HEK293T (cell line): ENCODE measurements around the gene TMBIM1.

Experiments
- CTCF ChIA-PET: fragments of 350-600 bp; formaldehyde crosslinking; extraction: SDS; loops from one replicate; lab custom pipeline; 2021; ENCODE audit warnings: antibody characterized with exemption, inconsistent platforms; lab: Yijun Ruan, JAX
- POLR2A ChIA-PET: fragments of 350-600 bp; formaldehyde crosslinking; extraction: SDS; loops from one replicate; lab custom pipeline; 2020; ENCODE audit warnings: antibody characterized with exemption, inconsistent platforms; lab: Yijun Ruan, JAX
- DNase-seq: peaks from one replicate; pipeline ENCODE4 v3.0.0; 2012; ENCODE audit warnings: mixed read lengths; ENCODE audit errors: extremely low spot score
- ARNT ChIP-seq: fragments of 450-650 bp; IDR thresholded peaks from 2 replicates; pipeline ENCODE4 v1.6.1; 2017; ENCODE audit warnings: mild to moderate bottlenecking
- BHLHE40 ChIP-seq: fragments of 450-650 bp; IDR thresholded peaks from 2 replicates; pipeline ENCODE4 v1.6.1; 2016; ENCODE audit warnings: mild to moderate bottlenecking, moderate library complexity, borderline replicate concordance
- CTBP1 ChIP-seq: fragments of 450-650 bp; IDR thresholded peaks from 2 replicates; pipeline ENCODE4 v1.6.1; 2016; ENCODE audit warnings: borderline replicate concordance
- ELF4 ChIP-seq: fragments of 450-650 bp; IDR thresholded peaks from 2 replicates; pipeline ENCODE4 v1.6.1; 2017; ENCODE audit warnings: antibody characterized with exemption
- FOXA1 ChIP-seq: fragments of 450-650 bp; IDR thresholded peaks from 2 replicates; pipeline ENCODE4 v1.6.1; 2016; ENCODE audit warnings: mild to moderate bottlenecking
- FOXK2 ChIP-seq: fragments of 450-650 bp; IDR thresholded peaks from 2 replicates; pipeline ENCODE4 v1.6.1; 2016; ENCODE audit warnings: mild to moderate bottlenecking
- FOXM1 ChIP-seq: fragments of 450-650 bp; IDR thresholded peaks from 2 replicates; pipeline ENCODE4 v1.6.1; 2017; ENCODE audit warnings: mild to moderate bottlenecking, borderline replicate concordance
- HDGF ChIP-seq: fragments of 450-650 bp; IDR thresholded peaks from 2 replicates; pipeline ENCODE4 v1.6.1; 2017; ENCODE audit warnings: antibody characterized with exemption, borderline replicate concordance
- L3MBTL2 ChIP-seq: fragments of 450-650 bp; conservative IDR thresholded peaks from 2 replicates; pipeline ENCODE4 v1.6.1; 2016; ENCODE audit warnings: mild to moderate bottlenecking
- LEF1 ChIP-seq: fragments of 450-650 bp; IDR thresholded peaks from 2 replicates; pipeline ENCODE4 v1.6.1; 2017; ENCODE audit warnings: mild to moderate bottlenecking, borderline replicate concordance
- NFRKB ChIP-seq: fragments of 450-650 bp; IDR thresholded peaks from 2 replicates; pipeline ENCODE4 v1.6.1; 2016; ENCODE audit warnings: mild to moderate bottlenecking, moderate library complexity
- PKNOX1 ChIP-seq: fragments of 450-650 bp; IDR thresholded peaks from 2 replicates; pipeline ENCODE4 v1.6.1; 2016
- SP1 ChIP-seq: fragments of 450-650 bp; IDR thresholded peaks from 2 replicates; pipeline ENCODE4 v1.6.1; 2017
- SUZ12 ChIP-seq: fragments of 450-650 bp; IDR thresholded peaks from 2 replicates; pipeline ENCODE4 v1.6.1; 2016; ENCODE audit warnings: mild to moderate bottlenecking
- TARDBP ChIP-seq: fragments of 450-650 bp; IDR thresholded peaks from 2 replicates; pipeline ENCODE4 v1.6.1; 2016
- ZNF384 ChIP-seq: fragments of 450-650 bp; IDR thresholded peaks from 2 replicates; pipeline ENCODE4 v1.6.1; 2016

Gene TMBIM1

GRCh38 chr2:218236829-218237228, 55.5 kb downstream of the TMBIM1 start:
- ChIA-PET POLR2A (no interaction called here), CTCF (no interaction called here)
- TF ChIP-seq FOXA1 (no peak), BHLHE40 (no peak), ARNT (no peak), PKNOX1 (no peak), L3MBTL2 (no peak), CTBP1 (no peak), HDGF (no peak), LEF1 (no peak), FOXK2 (no peak), SP1 (no peak)
- no peak for DNase-seq

GRCh38 chr2:218235017-218235416, 57.3 kb downstream of the TMBIM1 start:
- TF ChIP-seq ELF4 (no peak), TARDBP (no peak), L3MBTL2 (no peak), NFRKB (no peak), FOXM1 (no peak), ARNT (no peak), LEF1 (no peak), PKNOX1 (no peak), ZNF384 (no peak), FOXK2 (no peak), SUZ12 (no peak), BHLHE40 (no peak), HDGF (no peak), SP1 (no peak), CTBP1 (no peak), FOXA1 (no peak)
- ChIA-PET POLR2A (no interaction called here), CTCF (no interaction called here)
- no peak for DNase-seq

GRCh38 chr2:218234521-218234920, 57.8 kb downstream of the TMBIM1 start:
- DNase-seq = no peak
- TF ChIP-seq TARDBP = no peak
- TF ChIP-seq FOXM1 = no peak
- no peak for TF ChIP-seq ELF4
- TF ChIP-seq ZNF384 = no peak
- TF ChIP-seq LEF1 = no peak
- no peak for TF ChIP-seq CTBP1
- no peak for TF ChIP-seq FOXK2
- TF ChIP-seq SUZ12 = no peak
- no peak for TF ChIP-seq ARNT
- no peak for TF ChIP-seq HDGF
- no peak for TF ChIP-seq FOXA1
- no peak for TF ChIP-seq PKNOX1
- ChIA-PET CTCF (no interaction called here), POLR2A (no interaction called here)

- no peak for DNase-seq
- TF ChIP-seq NFRKB (no peak), BHLHE40 (no peak), FOXK2 (no peak), SUZ12 (no peak), LEF1 (no peak)
- ChIA-PET POLR2A (no interaction called here), CTCF (no interaction called here)
Observed at GRCh38 chr2:218233543-218233942, 58.8 kb downstream of the TMBIM1 start.

GRCh38 chr2:218230882-218231281, 61.4 kb downstream of the TMBIM1 start:
- ChIA-PET CTCF (no interaction called here), POLR2A (no interaction called here)
- DNase-seq = peak; percentile 40
- TF ChIP-seq FOXM1 (no peak), L3MBTL2 (no peak), ELF4 (no peak), FOXA1 (no peak), FOXK2 (no peak), PKNOX1 (no peak), TARDBP (no peak), CTBP1 (no peak), SUZ12 (no peak), BHLHE40 (no peak), ARNT (no peak), HDGF (no peak)

GRCh38 chr2:218229851-218230250, 62.5 kb downstream of the TMBIM1 start:
- DNase-seq = no peak
- POLR2A ChIA-PET = interaction anchor here (1.4 to 1.5 kb wide), 2 partner anchors 13 to 40 kb away, joined by 3 to 6 read pairs; partner anchors contain the start of genes AAMP and PNKD
- CTCF ChIA-PET = no interaction called here
- no peak for TF ChIP-seq ELF4

- ChIA-PET POLR2A (interaction anchor here (1.4 to 1.5 kb wide), 2 partner anchors 13 to 41 kb away, joined by 3 to 6 read pairs; partner anchors contain the start of genes AAMP and PNKD), CTCF (no interaction called here)
Observed at GRCh38 chr2:218229239-218229638, 63.1 kb downstream of the TMBIM1 start.

More at GRCh38 chr2:218229239-218229638, 63.1 kb downstream of the TMBIM1 start:
- TF ChIP-seq FOXK2 (no peak), LEF1 (no peak), ZNF384 (no peak)
- no peak for DNase-seq
